MG63 (cell line): ENCODE results near the gene CD44. TPM values are rescaled to one million over a fixed set of nuclear protein-coding genes. Genes with fewer than 3 reads are reported as not detected.

Experiments used
- DNase-seq: peaks from one replicate; pipeline ENCODE4 v3.0.0-alpha.2; 2020
- H3K27me3 ChIP-seq: fragments of 250-450 bp; sonication (Bioruptor Pico); 2 replicates; pipeline ENCODE4 v1.5.1; 2020; ENCODE audit warnings: mild to moderate bottlenecking, moderate library complexity
- H3K36me3 ChIP-seq: fragments of 250-450 bp; sonication (Bioruptor Pico); 2 replicates; pipeline ENCODE4 v1.5.1; 2020; ENCODE audit warnings: mild to moderate bottlenecking, moderate library complexity
- H3K4me3 ChIP-seq: fragments of 250-450 bp; sonication (Bioruptor Pico); 2 replicates; pipeline ENCODE4 v1.5.1; 2020; ENCODE audit warnings: mild to moderate bottlenecking, moderate library complexity
- H3K9me3 ChIP-seq: fragments of 250-450 bp; sonication (Bioruptor Pico); 2 replicates; pipeline ENCODE4 v1.5.1; 2020; ENCODE audit warnings: mild to moderate bottlenecking, moderate library complexity
- total RNA-seq: library from RNA; depleted of rRNA; stranded (reverse); fragments of >200 nt; shearing (Covaris generic); gene quantifications from 2 replicates; pipeline ENCODE4 v1.2.3, GENCODE V29; 2014; ENCODE audit warnings: low replicate concordance

The CD44 gene
- total RNA-seq, 1 experiment from 2014 or later, result 1,423 TPM

DNA sequence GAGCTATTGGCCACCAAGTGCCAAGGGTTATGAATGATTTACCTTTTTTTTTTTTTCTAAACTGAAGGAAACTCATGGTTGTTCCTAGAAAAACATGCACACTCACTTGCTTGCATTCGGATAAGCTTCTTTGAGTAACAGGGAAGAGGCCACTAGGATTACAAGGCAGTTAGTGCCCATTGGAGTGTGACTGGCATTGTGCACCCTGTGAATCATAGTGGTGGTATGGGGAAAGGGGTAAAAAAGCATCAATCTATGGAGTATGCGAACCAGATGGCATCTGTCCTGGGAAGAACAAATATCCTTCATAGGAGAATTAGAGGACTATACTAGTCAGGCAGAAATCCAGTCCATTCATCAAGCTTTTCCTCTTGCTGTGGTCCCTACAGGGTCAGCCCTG is 24.2 kb downstream of the CD44 start:
- Histone ChIP-seq H3K4me3 (no peak overlapping the region), H3K36me3 (peaks cover 96% of the 10 kb centered on the region), H3K27me3 (no peaks in the 10 kb centered on the region), H3K9me3 (no peaks in the 10 kb centered on the region)
- DNase-seq, result peak; percentile 64

- Histone ChIP-seq H3K4me3 (no peak overlapping the region), H3K9me3 (no peaks in the 10 kb centered on the region), H3K27me3 (no peaks in the 10 kb centered on the region), H3K36me3 (peaks cover 96% of the 10 kb centered on the region)
- DNase-seq, result no peak
These were observed 24.9 kb downstream of the CD44 start for GRCh38 chr11:35163702-35164496.

DNA sequence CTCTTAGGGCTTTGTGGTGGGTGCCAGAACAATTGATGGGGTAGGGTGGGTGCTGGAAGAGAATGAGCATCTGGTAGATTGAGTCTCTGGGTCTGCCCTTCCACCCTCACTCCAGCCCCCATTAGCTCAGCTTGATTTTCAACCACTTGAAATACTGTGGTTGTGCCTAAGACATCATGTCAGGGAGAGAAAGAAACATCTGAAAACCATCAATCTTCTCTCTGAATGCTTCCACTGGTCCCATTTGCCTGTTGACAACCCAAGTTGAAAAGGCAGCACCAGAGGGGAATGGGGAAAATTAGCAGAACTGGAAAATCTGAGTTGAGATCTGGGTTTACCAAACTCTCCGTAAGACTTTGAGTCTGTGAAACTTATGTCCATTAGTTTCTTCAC is 26.1 kb downstream of the CD44 start:
- no peak for DNase-seq
- Histone ChIP-seq H3K4me3 (no peak overlapping the region), H3K36me3 (peaks cover 96% of the 10 kb centered on the region), H3K27me3 (no peaks in the 10 kb centered on the region), H3K9me3 (no peaks in the 10 kb centered on the region)

DNA sequence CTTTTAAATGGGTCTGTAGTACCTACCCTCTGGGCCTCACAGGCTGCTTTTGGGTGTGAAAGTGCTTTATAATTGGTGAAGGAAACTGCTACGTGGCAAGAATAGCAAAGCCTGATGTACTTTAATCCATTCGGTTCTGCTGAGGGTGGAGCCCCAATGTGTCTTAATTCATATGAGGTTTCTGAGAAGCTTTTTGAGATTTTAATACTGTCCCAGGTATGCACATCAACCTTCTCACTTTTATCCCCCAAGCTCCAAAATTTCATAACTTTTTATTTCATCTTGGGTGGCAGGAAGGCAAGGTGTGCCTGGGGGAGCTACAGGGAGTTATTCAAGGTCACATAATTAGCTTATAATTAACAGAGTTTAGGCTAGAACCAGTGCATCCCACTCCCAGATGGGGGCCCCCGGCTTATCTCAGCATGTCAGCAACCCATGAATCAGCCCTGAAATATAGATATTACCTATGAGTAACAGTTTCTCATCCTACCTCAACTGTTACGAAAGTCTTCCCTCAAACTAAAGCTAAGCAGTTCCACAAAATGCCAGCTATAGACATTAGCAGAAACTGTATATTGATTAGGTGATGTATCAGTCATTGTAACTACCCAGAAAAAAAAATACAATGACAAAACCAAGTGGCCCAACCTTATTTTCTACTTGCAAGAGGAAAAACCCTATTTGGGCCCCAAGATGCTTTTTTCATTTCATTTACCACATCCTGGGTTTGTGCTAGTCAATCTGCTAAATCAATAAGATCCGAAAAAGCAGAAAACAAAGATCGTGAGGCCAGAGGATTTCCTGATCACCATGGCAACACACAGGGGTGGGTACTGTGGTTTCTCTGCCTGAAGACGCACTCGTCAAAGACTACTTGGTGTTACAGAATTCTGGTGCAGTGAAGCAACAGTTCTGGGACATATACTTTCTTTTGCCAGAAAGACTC is 26.7 kb downstream of the CD44 start:
- peak; percentile 36 for DNase-seq
- Histone ChIP-seq H3K9me3 (no peaks in the 10 kb centered on the region), H3K4me3 (no peak overlapping the region), H3K27me3 (no peaks in the 10 kb centered on the region), H3K36me3 (peaks cover 96% of the 10 kb centered on the region)

GRCh38 chr11:35166369-35167360 is 27.7 kb downstream of the CD44 start:
- Histone ChIP-seq H3K9me3 (no peaks in the 10 kb centered on the region), H3K36me3 (peaks cover 96% of the 10 kb centered on the region), H3K27me3 (no peaks in the 10 kb centered on the region), H3K4me3 (no peak overlapping the region)
- DNase-seq, result peak; percentile 96

DNA sequence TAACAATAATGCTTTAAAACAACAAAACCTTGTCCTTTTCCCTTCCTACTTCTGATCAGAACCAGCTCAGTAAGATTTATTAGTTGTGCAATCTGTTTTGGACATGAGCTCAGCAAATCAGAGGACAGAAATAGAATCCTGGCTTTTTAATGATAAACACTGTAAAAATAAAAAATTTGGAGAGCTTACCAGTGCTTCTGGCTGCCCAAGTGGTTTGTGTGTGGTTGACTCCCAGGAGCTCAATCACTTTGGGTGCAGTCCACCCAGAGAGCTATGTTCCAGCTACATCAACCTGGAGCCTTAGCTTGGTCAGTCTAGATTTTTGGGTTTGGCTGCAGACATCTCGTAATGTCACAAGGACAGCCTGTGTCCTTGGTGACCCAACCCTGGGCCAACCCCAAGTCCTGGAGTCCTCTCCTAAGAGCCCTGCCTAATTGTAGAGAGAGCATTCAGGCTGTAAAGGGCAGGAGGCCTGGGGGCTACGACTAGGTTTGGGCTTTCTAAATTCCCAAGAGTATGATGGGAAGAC is 28.5 kb downstream of the CD44 start:
- peak; percentile 59 for DNase-seq
- Histone ChIP-seq H3K9me3 (no peaks in the 10 kb centered on the region), H3K27me3 (no peaks in the 10 kb centered on the region), H3K4me3 (no peak overlapping the region), H3K36me3 (peaks cover 96% of the 10 kb centered on the region)

GRCh38 chr11:35168671-35169070 is 29.7 kb downstream of the CD44 start:
- Histone ChIP-seq H3K4me3 (no peak overlapping the region), H3K9me3 (no peaks in the 10 kb centered on the region), H3K27me3 (no peaks in the 10 kb centered on the region), H3K36me3 (peaks cover 96% of the 10 kb centered on the region)
- no peak for DNase-seq

DNA sequence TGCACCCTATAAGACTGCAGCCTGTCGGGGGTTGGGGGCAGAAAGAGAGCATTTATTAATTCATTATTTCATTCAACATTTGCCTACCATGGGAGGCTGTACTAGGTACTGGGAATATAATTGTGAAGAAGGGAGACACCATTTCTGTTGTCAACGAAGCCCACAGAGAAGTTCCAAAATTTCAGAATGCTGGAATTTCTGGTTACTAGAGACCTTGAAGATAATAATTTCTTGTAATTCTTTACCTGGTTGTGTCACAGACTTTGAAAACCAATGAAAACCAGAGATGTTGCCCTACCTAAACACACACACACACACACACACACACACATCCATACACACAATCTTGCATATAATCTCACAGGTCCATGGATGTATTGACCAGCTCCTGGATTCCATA is 30.1 kb downstream of the CD44 start:
- DNase-seq, result no peak
- Histone ChIP-seq H3K4me3 (no peak overlapping the region), H3K9me3 (no peaks in the 10 kb centered on the region), H3K36me3 (peaks cover 96% of the 10 kb centered on the region), H3K27me3 (no peaks in the 10 kb centered on the region)

DNA sequence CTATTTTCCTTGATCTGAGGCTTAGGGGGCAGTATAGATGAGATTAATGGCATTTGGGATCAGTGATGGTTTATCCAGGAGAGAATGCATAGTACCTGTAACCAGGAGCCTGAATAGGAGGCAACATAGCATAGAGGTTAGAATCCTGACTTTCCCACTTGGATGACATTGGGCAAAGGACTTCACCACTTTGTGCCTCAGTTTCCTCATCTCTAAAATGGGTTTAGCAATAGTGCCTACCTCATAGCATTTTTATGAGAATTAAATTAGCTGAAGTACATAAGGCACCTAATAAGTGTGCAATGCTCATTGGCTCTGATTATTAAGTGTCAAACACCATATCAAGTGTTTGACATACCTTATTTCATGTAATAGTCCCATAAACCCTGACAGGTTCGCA is 30.8 kb downstream of the CD44 start:
- DNase-seq, result no peak
- Histone ChIP-seq H3K27me3 (no peaks in the 10 kb centered on the region), H3K9me3 (no peaks in the 10 kb centered on the region), H3K36me3 (peaks cover 94% of the 10 kb centered on the region), H3K4me3 (no peak overlapping the region)

DNA sequence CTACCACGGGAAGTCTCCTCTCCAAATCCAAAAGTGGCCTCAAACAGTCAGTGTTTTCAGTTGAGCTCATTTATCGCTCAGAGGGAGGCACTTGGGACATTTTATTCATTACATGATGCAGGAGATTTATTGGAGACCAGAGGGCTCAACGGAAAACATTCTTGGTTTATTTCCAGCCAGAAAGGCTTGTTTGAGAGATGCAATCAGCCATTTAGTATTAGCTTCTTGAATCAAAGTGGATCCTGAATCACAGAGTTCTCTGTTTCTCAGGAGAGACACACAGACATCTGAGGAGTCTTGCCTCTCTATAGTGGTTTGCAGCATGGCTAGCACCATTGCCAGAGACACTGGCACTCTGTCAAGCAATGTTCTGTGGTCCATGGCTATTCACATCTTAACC is 31.5 kb downstream of the CD44 start:
- no peaks in the 10 kb centered on the region for H3K9me3 ChIP-seq
- H3K27me3 ChIP-seq, result no peaks in the 10 kb centered on the region
- no peak for DNase-seq
- H3K4me3 ChIP-seq, result no peak overlapping the region
- H3K36me3 ChIP-seq, result peaks cover 94% of the 10 kb centered on the region

- DNase-seq, result no peak
- Histone ChIP-seq H3K9me3 (no peaks in the 10 kb centered on the region), H3K27me3 (no peaks in the 10 kb centered on the region), H3K36me3 (peaks cover 90% of the 10 kb centered on the region), H3K4me3 (no peak overlapping the region)
These were observed 32.3 kb downstream of the CD44 start for GRCh38 chr11:35171226-35171625.

- H3K36me3 ChIP-seq, result peaks cover 94% of the 10 kb centered on the region
- no peaks in the 10 kb centered on the region for H3K9me3 ChIP-seq
- H3K27me3 ChIP-seq, result no peaks in the 10 kb centered on the region
- no peak overlapping the region for H3K4me3 ChIP-seq
- no peak for DNase-seq
These were observed 34.1 kb downstream of the CD44 start for GRCh38 chr11:35173011-35173511.

DNA sequence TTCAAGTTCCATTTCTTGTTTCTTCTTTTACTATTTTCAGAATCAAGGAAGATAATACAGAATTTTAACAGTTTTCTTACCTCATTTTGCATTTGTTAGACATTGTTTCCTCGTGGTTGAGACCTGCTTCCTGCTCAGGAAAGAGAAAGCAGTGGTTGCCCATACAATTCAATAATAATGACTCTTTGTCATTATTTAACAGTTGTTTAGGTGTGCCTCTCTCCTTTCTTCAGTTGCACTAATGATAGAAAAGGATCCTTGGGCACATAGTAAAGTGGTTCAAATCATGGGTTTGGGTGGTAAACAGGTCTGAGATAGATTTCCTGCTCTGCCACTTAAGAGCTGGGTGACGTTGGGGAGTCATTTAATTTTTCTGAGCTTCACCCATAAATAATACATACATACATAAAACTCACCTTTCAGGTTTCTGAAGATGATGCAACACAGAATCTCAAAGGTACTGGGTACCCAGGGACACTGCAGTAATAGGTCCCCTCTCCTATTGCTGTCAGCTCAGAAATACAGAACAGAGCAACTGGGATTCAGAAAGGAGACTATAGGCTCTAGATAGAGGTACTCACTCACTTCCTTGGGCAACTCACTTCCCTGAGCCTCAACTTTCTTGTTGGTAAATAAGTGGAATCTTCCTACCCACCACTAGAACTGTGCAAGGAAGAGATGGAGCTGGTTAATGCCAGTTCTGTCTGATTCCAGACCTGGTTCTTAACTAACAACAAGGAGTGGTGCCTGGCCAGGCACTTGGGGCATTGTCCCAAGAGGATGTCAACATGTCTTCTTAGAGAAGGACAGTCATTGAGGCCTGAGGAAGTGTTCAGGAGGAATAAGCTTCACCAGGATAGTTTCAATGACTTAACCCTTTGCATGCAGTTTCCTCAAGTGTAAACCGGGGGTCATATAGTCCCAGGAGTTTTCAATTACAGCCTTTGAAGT is 34.9 kb downstream of the CD44 start:
- Histone ChIP-seq H3K9me3 (no peaks in the 10 kb centered on the region), H3K36me3 (peaks cover 94% of the 10 kb centered on the region), H3K27me3 (no peaks in the 10 kb centered on the region), H3K4me3 (no peak overlapping the region)
- no peak for DNase-seq

GRCh38 chr11:35174666-35175065 is 35.7 kb downstream of the CD44 start:
- no peaks in the 10 kb centered on the region for H3K9me3 ChIP-seq
- DNase-seq, result no peak
- H3K36me3 ChIP-seq, result peaks cover 94% of the 10 kb centered on the region
- no peaks in the 10 kb centered on the region for H3K27me3 ChIP-seq
- no peak overlapping the region for H3K4me3 ChIP-seq

DNA sequence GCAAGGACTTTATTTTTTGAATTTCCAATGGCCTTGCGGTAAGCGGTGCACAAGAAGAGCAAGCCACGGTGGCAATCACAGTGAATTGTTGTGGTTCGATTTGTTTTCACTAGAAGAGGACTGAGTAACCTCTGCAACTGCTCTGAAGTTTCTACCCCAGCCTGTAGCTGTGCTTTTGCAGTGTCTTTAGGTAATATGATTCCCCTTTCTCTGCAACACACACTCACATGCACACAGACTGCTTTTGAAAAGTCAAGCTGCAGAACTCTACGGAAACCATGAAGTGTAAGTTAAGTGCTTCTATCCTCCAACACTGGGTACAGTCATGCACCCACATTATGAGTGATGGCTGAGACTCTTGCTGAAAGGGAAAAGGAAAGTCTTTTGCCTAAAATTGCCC is 38.4 kb downstream of the CD44 start:
- no peaks in the 10 kb centered on the region for H3K9me3 ChIP-seq
- no peaks in the 10 kb centered on the region for H3K27me3 ChIP-seq
- no peak overlapping the region for H3K4me3 ChIP-seq
- H3K36me3 ChIP-seq, result peaks cover 89% of the 10 kb centered on the region
- no peak for DNase-seq
